Left cardiac atrium (tissue), 4 donors: ENCODE results near the gene EDNRA. TPM values are rescaled to one million over a fixed set of nuclear protein-coding genes. Genes with fewer than 3 reads are reported as not detected.

Source experiments
- ATAC-seq, 2 donors: fragments of 200-7000 bp; cut with Tn5 transposase; one replicate each; pipeline ENCODE4 v1.9.1; 2020; ENCODE audit warnings: mild to moderate bottlenecking in 2 of 2, moderate library complexity in 2 of 2
- DNase-seq: peaks from one replicate; pipeline ENCODE4 v3.0.0-alpha.2; 2020
- intact Hi-C, 2 donors: fragments of 100-400 bp; cut with DNase I; formaldehyde crosslinking; loops; one replicate each; pipeline versions ENCODE4 v1.14.1 to v1.15.1; 2022 to 2023
- total RNA-seq, 2 donors: library from RNA; stranded (reverse); fragmentation: NEBNext Ultra II Directional; extraction: Animal tissue kit (Norgen Biotek cat#: 25700); gene quantifications; one replicate each; pipeline ENCODE4 v1.2.1, GENCODE V29; 2021
- donor health status: DM: no; HTN: yes; CAD: no.
- donor health status: DM: no; HTN: yes; CAD: no; lungs with severe emphysema.
- donor health status: DM: yes; HTN: yes; CAD: no.
- donor health status: Dilated cardiomyopathy.

The EDNRA gene
- total RNA-seq, 2 donors from 2014 or later = 29.2 to 76.3 TPM

DNA sequence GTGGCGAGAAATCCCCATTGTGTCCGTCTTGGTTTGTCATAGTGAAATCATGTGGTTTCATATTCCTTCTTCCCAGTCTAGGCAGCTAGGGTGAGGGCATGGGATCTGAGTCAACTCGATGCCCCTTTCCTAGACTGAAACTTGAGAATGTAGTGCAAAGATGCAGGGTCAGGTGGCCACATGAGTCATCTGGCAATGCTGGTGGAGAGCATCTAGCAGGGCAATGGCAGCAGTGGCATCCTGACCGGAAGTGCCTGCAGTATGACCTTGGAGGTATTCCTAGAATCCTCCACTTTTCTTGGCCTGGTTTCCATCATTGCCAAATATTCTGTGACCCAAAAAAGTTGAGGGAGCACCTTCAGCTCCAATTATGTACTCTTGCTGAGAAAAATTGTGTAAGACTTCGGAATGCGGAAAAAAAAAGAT is 97.2 kb downstream of the EDNRA start:
- ATAC-seq (peak in 1 of 2 donors; percentile 26), DNase-seq (no peak)
- intact Hi-C loops = no loop called here

DNA sequence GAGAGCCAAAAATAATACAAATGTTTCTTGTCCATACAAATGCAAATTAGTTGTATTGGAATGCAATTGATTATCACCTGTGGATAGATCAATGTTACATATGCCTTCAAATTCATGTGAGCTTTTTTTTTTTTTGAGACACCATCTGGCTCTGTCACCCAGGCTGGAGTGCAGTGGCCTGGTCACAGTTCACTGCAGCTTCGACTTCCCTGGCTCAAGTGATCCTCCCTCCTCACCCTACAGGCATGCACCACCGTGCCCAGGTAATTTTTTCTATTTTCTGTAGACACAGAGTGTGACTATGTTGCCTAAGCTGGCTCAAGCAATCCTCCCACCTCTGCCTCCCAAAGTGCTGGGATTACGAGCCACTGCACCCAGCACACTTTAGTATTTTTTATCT is 97.7 kb downstream of the EDNRA start:
- intact Hi-C loops = no loop called here
- no peak for DNase-seq
- ATAC-seq = no peak

DNA sequence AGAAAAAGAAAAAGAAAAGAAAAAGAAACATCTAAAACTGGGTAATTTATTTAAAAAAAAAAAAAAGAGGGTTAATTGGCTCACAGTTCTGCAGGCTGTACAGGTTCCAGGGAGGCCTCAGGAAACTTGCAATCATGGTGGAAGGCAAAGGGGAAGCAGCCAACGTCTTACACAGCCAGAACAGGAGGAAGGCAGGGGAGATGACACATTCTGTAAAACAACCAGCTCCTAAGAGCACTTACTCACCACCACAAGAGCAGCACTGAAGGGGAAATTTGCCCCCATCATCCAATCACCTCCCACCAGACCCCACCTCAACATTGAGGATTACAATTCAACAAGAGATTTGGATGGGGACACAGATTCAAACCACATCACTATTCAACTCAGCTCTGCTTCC is 99.5 kb downstream of the EDNRA start:
- ATAC-seq (no peak), DNase-seq (no peak)
- intact Hi-C loops = no loop called here

DNA sequence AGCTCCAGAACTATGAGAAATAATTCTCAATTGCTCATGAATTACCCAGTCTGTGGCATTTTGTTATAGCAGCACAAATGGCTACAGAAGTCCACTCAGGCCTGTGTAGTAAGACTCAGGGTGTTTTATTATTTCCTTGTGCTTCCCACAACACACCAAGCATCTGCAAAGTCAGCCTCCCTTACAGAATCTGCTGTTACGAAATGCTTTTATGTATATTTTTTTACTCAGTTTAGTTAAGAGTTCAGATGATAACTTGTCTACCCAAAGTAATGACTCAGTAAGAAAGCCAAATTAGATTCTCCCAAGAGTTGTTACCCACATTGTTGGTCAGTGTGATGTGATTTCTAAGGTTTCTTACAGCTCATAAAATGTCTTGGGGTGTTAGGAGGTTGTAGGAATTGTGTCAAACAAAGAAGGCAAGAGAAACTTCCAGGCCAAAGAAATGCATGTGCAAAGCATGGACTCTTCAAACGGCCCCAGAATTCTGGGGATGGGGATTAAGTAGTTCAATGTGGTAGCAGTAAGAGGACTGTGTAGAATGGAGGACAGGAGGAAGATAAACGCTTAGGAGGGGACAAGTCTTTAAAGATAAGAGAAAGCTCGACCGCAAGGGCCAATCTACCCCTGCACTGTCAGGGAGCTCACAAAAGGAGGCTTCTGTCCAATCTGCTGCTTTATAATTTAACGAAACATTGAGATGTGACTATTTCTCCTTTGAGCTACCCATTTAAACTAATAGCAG is 100.9 kb downstream of the EDNRA start:
- no peak for DNase-seq
- ATAC-seq = no peak
- intact Hi-C loops = no loop called here

DNA sequence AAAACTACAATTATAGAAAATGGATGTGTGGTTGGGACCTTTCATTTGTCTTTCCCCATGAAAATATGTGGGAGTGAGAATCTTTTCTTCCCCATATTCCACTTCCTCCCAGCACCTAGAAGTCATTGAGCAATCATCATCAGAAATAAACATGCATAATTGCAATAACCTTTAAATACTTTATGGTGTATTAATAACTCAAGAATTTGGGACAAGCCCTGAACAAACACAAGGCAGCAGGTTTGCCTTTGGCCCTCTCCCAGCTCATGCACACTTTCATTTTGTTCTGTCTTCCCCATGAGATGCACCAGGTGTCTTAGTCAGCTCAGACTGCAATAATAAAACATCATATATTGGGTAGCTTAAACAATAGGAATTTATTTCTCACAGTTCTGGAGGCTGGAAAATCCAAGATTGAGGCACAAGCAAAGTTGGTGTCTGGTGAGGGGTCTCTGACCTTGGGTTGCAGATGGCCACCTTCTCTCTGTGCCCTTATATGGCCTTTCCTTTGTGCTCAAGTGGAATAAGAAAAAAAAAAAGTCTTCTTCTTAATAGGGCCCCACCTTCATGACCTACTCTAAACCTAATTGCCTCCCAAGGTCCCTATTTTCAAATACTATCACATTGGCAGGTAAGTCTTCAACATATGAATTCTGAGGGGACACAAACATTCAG is 101.6 kb downstream of the EDNRA start:
- DNase-seq (no peak), ATAC-seq (no peak)
- intact Hi-C loops = no loop called here

DNA sequence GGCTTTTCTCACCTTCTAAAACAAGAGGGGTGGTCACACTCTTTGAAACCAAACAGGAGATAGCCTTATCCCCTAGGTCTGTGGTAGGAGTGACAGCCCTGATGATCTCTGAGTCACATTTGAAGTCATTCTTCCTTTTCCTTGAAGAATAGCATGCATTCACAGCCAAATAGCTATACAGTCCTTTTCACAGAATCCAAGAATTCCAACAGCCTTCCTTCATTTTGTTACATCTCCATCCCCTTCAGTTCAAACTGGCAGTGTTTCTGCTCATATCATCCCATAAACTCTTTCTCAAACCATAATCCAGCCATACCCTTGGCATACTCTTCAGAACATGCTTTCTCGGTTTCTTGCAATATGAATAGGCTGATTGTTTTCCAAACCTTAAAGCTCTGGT is 103.0 kb downstream of the EDNRA start:
- DNase-seq = no peak
- intact Hi-C loops = no loop called here
- no peak for ATAC-seq

DNA sequence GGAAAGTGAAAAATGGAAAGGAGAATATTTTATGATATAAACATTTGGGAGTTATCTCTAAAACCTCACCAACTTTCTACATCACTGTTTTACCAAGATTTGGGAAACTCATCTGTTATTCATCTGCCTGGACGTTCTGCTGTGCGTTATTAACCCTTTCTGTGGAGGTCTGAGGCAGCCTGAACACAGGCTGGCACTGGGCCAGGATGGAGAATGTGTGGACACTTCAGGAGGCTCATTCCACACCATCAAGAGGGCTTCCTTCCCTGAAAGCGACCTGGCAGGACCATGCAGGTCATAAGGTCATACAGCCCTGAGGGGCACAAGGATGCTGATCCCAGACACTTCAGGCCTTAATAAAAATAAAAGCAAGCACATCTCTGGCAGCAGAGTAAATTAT is 105.1 kb downstream of the EDNRA start:
- ATAC-seq (no peak), DNase-seq (no peak)
- intact Hi-C loops = loop anchor here in 1 of 2 donors (5.0 kb wide), 1 partner anchor 104 kb away; the partner anchor contains the start of gene EDNRA

DNA sequence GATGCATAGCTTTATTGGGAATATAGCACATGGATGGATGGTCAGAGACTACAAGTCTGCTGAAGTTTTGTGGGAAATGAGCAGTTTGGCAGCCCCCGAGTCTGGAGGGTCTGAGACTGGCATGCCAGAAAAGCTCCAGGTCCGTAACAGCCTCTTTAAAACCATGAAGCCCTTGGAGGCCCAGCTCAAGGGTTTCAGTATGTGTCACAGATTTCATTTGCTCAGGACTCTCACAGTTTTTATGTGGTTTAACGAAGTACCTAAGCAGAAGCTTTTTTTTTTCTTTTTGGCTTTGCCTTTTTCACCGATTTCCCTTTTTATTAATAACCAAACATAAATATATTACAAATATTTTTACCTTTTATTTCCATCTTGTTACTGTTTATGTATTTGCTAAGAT is 105.7 kb downstream of the EDNRA start:
- intact Hi-C loops = loop anchor here in 1 of 2 donors (5.0 kb wide), 1 partner anchor 104 kb away; the partner anchor contains the start of gene EDNRA
- no peak for ATAC-seq
- no peak for DNase-seq

DNA sequence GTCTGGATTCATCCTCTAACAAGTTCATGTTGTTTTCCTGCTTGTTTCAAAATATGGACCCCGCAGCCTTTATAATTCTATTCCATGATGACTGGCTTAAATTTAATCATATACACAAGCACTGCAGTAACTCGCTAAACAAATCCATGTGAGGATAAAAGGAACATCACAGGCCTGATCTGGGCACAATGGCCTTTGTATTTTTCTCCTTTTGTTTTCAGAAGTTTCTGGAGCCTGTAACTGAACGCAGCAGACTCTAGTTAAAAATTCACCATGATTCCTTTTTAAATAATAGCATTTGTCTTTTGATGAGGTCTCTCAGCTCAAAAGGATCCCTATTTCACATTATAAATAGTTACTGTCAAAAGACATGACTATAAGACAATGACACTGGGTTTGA is 106.1 kb downstream of the EDNRA start:
- intact Hi-C loops = loop anchor here in 1 of 2 donors (5.0 kb wide), 1 partner anchor 105 kb away; the partner anchor contains the start of gene EDNRA

DNA sequence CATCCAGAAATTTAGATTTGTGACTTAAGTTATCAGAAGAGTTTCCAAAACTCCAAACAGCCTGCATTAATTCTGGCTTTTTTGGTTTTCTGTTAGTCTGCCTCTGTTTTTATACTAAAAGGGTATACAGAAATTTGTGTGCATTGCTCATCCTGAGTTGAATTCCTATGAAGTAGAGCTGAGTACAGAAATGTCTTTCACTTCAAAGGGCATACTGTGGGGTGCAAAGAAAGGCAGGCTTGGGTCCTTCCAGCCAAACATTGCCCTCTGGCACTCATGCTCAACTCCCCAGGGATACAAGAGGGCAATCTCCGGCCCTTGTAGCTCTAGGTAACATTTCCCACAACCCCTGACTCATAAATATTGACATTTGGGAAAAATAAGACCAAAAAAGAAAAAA is 108.7 kb downstream of the EDNRA start:
- DNase-seq (no peak), ATAC-seq (peak; percentile 45 to 53)
- intact Hi-C loops = loop anchor here in 1 of 2 donors (5.0 kb wide), 1 partner anchor 107 kb away; the partner anchor contains the start of gene EDNRA

More for the DNA sequence above, 106.1 kb downstream of the EDNRA start:
- DNase-seq (no peak), ATAC-seq (no peak)

DNA sequence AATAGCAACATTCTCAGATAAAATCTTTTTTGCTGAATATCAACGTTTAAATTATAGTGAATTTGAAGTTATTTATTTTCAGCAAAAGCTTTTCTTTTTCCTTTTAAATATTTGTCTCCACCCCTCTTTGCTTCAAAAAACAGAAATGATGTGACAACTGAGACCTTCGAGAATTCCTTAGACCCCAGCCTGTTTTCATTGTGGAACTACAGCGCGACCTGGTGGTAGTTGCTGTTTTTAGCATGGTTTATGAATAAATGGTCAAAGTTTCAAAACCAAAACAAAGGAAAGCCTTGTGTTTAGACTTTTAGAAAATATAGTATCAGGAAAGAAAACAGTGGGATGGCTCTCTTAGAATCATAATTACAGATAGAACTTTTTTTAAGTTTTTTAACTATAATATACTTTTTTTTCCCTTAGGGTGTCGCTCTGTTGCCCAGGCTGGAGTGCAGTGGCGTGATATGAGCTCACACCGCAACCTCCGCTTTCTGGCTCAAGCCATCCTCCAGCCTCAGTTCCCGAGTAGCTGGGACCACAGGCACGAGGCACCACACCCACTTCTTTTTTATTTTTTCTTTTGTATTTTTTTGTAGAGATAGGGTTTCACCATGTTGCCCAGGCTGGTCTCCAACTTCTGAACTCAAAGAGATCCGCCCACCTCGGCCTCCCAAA is 109.5 kb downstream of the EDNRA start:
- intact Hi-C loops = loop anchor here (2.0 to 10.0 kb wide), 4 partner anchors 430 to 573 kb away; no protein-coding TSS in a partner anchor
- DNase-seq = peak; percentile 61
- peak; percentile 61 to 69 for ATAC-seq

DNA sequence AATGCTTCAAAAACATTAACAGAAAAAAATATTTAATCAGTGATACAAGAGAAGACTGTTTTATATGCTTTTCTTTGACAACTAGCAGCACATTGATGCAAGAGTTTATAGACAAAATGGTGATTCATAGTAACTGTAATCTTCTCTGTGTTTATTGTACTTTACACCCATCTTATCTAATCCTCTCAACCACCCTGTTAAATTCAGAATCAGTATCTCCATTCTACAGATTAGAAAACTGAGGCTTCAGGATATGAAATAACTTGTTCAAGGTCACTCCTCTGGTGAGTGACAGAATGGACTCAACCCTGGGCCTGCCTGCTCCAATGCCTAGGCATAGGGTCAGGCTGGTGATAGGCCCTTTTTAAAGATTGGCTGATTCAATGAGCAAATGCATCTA is 110.2 kb downstream of the EDNRA start:
- intact Hi-C loops = loop anchor here (2.0 to 10.0 kb wide), 4 partner anchors 430 to 574 kb away; no protein-coding TSS in a partner anchor
- no peak for ATAC-seq
- no peak for DNase-seq

DNA sequence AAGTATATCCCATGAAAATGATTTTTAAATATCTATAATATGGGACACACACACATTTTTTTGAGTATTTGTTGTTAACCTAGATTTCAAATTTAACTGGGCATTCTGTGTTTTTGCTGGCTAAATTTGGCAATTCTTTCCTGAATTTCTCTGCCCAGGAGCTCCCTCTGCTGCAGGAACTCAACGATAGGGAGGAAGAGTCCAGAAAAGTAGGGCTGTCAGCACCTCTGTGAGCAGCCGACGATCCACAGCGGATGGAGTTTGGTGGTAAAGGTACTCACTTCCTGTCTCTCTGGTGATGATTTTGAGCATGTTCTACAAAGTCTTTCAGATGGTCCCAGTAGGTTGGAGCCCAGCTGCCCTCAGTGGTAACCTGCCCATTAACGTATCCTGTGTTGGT is 113.2 kb downstream of the EDNRA start:
- no peak for ATAC-seq
- DNase-seq = no peak
- intact Hi-C loops = loop anchor here (5.0 to 10.0 kb wide), 3 partner anchors 479 to 577 kb away; no protein-coding TSS in a partner anchor

Other genes with a start within 250 kb of the EDNRA start
- gene TMEM184C, start 136.3 kb downstream of the EDNRA start, total RNA-seq = 10 to 100 TPM; 24.6 to 28.0 TPM
- gene PRMT9, start 203.1 kb downstream of the EDNRA start, total RNA-seq = 1 to 10 TPM; 6.1 to 7.5 TPM